ENCODE measurements around the gene GAGE12D.
"Not testable (repeated sequence)": the region's sequence is repeated elsewhere in the genome, so short reads cannot be mapped to it uniquely, and the experiment has no call there.

The GAGE12D gene, protein sequence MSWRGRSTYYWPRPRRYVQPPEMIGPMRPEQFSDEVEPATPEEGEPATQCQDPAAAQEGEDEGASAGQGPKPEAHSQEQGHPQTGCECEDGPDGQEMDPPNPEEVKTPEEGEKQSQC

DNA sequence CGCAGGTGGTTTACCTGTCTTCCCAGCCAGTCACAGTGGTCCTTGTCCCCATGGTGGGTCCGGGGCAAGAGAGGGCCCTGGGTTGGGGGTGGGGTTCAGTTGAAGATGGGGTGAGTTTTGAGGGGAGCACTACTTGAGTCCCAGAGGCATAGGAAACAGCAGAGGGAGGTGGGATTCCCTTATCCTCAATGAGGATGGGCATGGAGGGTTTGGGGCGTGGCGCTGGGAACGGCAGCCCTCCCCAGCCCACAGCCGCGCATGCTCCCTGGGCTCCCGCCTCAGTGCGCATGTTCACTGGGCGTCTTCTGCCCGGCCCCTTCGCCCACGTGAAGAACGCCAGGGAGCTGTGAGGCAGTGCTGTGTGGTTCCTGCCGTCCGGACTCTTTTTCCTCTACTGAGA is at the start of gene GAGE12D:
Gene GAGE12D, plus strand, starts transcription at position 301 of the 400 bp plus-strand sequence. CDS start 1,155 bp downstream, outside the sequence.
- DNase-seq: not testable (repeated sequence)

DNA sequence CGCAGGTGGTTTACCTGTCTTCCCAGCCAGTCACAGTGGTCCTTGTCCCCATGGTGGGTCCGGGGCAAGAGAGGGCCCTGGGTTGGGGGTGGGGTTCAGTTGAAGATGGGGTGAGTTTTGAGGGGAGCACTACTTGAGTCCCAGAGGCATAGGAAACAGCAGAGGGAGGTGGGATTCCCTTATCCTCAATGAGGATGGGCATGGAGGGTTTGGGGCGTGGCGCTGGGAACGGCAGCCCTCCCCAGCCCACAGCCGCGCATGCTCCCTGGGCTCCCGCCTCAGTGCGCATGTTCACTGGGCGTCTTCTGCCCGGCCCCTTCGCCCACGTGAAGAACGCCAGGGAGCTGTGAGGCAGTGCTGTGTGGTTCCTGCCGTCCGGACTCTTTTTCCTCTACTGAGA is 9.7 kb upstream of the GAGE12D start, which contains the start of gene GAGE12C:
Gene GAGE12C, plus strand, starts transcription at position 301 of the 400 bp plus-strand sequence. CDS start 1,155 bp downstream, outside the sequence.
- DNase-seq: not testable (repeated sequence)

DNA sequence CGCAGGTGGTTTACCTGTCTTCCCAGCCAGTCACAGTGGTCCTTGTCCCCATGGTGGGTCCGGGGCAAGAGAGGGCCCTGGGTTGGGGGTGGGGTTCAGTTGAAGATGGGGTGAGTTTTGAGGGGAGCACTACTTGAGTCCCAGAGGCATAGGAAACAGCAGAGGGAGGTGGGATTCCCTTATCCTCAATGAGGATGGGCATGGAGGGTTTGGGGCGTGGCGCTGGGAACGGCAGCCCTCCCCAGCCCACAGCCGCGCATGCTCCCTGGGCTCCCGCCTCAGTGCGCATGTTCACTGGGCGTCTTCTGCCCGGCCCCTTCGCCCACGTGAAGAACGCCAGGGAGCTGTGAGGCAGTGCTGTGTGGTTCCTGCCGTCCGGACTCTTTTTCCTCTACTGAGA is 9.5 kb downstream of the GAGE12D start, which contains the start of gene GAGE12E:
Gene GAGE12E, plus strand, starts transcription at position 301 of the 400 bp plus-strand sequence. CDS start 1,155 bp downstream, outside the sequence.
- DNase-seq: not testable (repeated sequence)

DNA sequence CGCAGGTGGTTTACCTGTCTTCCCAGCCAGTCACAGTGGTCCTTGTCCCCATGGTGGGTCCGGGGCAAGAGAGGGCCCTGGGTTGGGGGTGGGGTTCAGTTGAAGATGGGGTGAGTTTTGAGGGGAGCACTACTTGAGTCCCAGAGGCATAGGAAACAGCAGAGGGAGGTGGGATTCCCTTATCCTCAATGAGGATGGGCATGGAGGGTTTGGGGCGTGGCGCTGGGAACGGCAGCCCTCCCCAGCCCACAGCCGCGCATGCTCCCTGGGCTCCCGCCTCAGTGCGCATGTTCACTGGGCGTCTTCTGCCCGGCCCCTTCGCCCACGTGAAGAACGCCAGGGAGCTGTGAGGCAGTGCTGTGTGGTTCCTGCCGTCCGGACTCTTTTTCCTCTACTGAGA is 19.0 kb downstream of the GAGE12D start, which contains the start of gene GAGE12F:
Gene GAGE12F, plus strand, starts transcription at position 301 of the 400 bp plus-strand sequence. CDS start 1,155 bp downstream, outside the sequence.
- not testable (repeated sequence) for DNase-seq

DNA sequence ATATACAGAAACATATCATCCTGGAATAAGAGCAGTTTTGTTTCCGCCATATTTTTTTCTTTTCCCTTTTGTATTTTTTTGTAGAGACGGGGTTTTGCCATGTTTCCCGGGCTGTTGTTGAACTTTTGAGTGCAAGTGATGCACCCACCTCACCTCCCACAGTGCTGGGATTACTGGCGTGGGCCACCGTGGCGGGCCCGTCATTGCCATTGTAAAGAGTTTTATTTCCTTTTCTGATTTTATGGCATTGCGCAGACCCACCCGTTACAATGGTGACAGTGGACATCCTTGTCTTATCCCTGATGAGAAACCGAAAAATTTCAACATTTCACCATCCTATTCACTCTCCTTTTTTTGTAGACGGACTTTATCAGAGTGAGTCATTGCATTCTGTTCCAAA is 27.2 kb downstream of the GAGE12D start:
- not testable (repeated sequence) for DNase-seq

DNA sequence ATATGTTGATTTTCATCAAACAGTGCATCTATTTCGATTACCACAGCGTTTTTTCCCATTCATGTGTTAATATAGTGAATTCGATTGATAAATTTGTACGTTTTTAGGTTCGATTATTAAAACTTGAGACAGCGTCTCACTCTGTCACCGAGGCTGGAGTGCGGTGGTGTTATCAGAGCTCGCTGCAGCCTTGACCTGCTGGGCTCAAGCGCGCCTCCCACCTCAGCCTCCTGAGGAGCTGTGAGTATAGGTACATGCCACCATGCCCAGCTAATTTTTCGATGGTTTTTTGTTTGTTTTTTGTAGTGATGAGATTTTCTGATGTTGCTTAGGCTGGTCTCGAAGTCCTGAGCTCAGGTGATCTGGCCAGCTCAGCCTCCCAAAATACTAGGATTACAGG is 27.6 kb downstream of the GAGE12D start:
- not testable (repeated sequence) for DNase-seq

DNA sequence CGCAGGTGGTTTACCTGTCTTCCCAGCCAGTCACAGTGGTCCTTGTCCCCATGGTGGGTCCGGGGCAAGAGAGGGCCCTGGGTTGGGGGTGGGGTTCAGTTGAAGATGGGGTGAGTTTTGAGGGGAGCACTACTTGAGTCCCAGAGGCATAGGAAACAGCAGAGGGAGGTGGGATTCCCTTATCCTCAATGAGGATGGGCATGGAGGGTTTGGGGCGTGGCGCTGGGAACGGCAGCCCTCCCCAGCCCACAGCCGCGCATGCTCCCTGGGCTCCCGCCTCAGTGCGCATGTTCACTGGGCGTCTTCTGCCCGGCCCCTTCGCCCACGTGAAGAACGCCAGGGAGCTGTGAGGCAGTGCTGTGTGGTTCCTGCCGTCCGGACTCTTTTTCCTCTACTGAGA is 28.6 kb downstream of the GAGE12D start, which contains the start of gene GAGE12G:
Gene GAGE12G, plus strand, starts transcription at position 301 of the 400 bp plus-strand sequence. CDS start 1,155 bp downstream, outside the sequence.
- not testable (repeated sequence) for DNase-seq

DNA sequence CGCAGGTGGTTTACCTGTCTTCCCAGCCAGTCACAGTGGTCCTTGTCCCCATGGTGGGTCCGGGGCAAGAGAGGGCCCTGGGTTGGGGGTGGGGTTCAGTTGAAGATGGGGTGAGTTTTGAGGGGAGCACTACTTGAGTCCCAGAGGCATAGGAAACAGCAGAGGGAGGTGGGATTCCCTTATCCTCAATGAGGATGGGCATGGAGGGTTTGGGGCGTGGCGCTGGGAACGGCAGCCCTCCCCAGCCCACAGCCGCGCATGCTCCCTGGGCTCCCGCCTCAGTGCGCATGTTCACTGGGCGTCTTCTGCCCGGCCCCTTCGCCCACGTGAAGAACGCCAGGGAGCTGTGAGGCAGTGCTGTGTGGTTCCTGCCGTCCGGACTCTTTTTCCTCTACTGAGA is 38.1 kb downstream of the GAGE12D start, which contains the start of gene GAGE12H:
Gene GAGE12H, plus strand, starts transcription at position 301 of the 400 bp plus-strand sequence. CDS start 1,155 bp downstream, outside the sequence.
- DNase-seq: not testable (repeated sequence)

DNA sequence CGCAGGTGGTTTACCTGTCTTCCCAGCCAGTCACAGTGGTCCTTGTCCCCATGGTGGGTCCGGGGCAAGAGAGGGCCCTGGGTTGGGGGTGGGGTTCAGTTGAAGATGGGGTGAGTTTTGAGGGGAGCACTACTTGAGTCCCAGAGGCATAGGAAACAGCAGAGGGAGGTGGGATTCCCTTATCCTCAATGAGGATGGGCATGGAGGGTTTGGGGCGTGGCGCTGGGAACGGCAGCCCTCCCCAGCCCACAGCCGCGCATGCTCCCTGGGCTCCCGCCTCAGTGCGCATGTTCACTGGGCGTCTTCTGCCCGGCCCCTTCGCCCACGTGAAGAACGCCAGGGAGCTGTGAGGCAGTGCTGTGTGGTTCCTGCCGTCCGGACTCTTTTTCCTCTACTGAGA is 47.7 kb downstream of the GAGE12D start, which contains the start of gene GAGE2A:
Gene GAGE2A, plus strand, starts transcription at position 301 of the 400 bp plus-strand sequence. CDS start 1,155 bp downstream, outside the sequence.
- not testable (repeated sequence) for DNase-seq

DNA sequence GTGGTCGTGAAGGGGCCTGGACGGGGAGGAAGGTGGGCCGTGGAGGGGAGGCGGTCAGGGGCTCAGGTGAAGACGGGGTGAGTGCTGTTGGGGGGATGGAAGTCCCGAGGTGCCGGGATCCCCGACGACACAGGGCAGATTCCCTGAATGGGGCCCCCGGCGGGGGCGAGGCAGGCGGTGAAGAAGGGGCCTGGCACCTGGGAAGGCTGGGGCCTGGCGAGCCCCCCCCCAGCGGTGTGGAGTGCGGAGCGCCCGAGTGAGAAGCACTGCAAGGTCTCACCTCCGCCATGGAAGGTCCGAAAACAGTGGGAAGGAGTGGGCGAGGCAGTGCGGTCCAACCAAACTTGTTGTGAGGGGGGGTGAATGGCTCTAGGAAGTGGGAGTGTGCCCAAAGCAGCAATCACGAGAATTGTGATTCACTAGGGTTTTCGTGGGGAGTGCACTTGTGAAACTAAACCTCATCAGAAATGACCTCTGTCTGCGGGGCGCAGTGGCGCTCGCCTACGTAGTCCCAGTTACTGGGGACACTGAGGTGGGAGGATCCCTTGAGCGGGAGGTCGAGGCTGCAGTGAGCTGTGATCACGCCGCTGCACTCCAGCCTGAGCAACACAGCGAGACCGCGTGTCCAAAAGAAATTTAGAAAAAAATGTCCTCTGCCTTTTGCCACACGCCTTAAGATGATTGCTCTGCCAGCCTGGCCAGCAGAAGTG is 48.4 kb downstream of the GAGE12D start:
- not testable (repeated sequence) for DNase-seq

DNA sequence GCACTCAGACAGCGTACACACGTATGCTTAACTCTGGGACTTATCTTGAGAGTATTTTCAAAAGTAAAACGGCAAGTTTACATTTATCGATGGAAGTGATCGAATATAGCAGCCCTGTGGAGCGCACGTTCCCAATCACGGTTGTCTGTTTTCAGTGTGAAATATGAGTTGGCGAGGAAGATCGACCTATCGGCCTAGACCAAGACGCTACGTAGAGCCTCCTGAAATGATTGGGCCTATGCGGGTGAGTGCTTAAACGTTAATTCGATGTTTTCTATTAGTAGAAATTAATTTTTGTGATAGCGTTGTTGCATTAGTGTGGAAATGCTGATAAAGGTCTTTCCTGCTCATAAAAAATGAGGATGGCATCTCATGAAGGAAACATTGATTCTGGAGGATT is 49.0 kb downstream of the GAGE12D start:
- DNase-seq: not testable (repeated sequence)

Measured in NCI-H1436 treated with DMSO at 0.1 percent for 48 hours (cell line).